ENCODE results near the gene KCTD11. TPM values are rescaled to one million over a fixed set of nuclear protein-coding genes. Genes with fewer than 3 reads are reported as not detected.

KCTD11 gene
- total RNA-seq (2022) = 5.1 and 5.4 TPM in 2 replicates
- Bru-seq, nascent RNA = percentile 52 among the genes with signal in this experiment
- percentile 67 among the genes with signal in this experiment for BruChase-seq, experiment 1, labeled RNA remaining after a 2-hour chase
- BruChase-seq, experiment 2, labeled RNA remaining after a 6-hour chase = percentile 55 among the genes with signal in this experiment
- long read RNA-seq, partial matches to known transcripts = 0 of 3 reads
- long read RNA-seq, other reads (novel, unspliced or antisense) = 0 of 3 reads

DNA sequence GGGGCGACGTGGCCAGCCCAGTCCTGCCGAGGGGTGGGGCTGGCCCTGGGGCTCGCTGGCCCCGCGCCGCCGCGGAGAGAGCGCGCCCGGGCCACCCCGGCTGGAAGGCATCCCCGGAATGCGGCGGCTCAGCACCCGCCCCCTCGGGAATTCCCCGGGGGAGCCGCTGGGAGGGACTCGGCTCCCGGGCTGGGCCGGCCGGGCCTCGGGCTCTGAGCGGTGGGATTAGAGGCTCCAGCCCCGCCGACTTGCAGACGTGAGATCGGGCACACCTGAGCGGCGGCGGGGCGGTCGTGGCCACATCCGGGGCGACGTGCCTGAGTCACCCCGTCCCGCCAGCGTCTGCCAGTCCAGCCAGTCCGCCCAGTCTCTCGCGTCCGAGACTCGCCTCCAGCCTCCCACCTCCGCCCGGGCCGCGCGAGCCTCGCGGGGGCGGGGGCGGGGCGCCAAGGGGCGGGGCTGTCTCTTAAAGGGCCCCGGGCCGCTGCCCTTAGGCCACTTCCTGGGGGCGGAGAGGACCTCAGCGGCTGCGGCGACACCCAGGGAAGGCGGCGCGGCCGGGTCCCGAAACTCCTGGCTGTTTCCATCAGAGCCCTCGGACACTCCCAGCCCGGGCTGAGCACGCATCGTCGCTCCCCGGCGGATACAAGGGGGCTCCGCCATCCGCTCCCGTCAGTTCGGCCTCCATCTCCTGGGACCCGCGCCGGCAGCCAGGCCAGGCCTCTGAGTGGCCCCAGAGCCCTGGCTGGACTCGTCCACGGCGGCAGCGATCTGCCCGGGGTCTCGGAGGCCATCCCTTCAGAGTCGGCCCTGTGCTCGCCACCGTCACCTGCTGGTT is at the start of gene KCTD11:
Gene KCTD11 (plus strand): TSS at position 498 of the 838 bp plus-strand sequence.
- intact Hi-C loops (cut with micrococcal nuclease; ENCODE audit: unreplicated experiment) = loop anchor here (2.0 to 5.0 kb wide), 2 partner anchors 53 to 125 kb away; partner anchors contain the start of genes TMEM256 and ZBTB4
- H3K4me1 Mint-ChIP-seq (ENCODE audit: low read depth, unreplicated experiment) = peaks cover 11% of the 10 kb centered on the region
- no TSS peak for BruUV-seq (replicated peaks)

DNA sequence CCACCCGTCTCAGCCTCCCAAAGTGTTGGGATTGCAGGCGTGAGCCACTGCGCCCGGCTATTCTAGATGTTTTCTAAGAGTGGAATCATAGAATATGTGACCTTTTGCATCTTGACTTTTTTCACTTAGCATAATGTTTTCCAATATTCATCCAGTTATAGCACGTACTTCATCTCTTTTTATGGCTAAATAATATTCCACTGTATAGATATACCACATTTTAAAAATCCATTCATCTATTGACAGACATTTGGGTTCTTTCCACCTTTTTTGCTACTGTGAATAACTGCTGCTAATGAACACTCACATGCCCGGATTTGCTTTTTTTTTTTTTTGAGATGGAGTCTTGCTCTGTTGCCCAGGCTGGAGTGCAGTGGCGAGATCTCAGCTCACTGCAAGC is 47.8 kb upstream of the KCTD11 start:
- CTCF ChIA-PET = no interaction called here

More for the DNA sequence above, at the start of gene KCTD11:
- DNase-seq = peak; percentile 88 to 90
- no peaks in the 10 kb centered on the region for H3K36me3 ChIP-seq (ENCODE audit: control insufficient read depth, insufficient read depth, low read length)
- H3K4me1 ChIP-seq = peaks cover 3% of the 10 kb centered on the region; the same call in 1 of the 2 replicates
- CTCF ChIA-PET = no interaction called here
- H3K4me3 ChIP-seq (ENCODE audit: low read depth, low read length) = peak within 1 kb of the TSS; percentile 63
- no peaks in the 10 kb centered on the region for H3K9me3 ChIP-seq
- Mint-ChIP-seq H3K27ac (ENCODE audit: unreplicated experiment) (peak within 1 kb of the TSS; percentile 88), H3K27me3 (ENCODE audit: insufficient read depth, unreplicated experiment) (no peaks in the 10 kb centered on the region), H3K4me3 (ENCODE audit: unreplicated experiment) (peak within 1 kb of the TSS; percentile 83), H3K9me3 (ENCODE audit: unreplicated experiment) (no peaks in the 10 kb centered on the region), H3K36me3 (ENCODE audit: insufficient read depth, unreplicated experiment) (peaks cover 5% of the 10 kb centered on the region)
- H3K27me3 ChIP-seq (replicated peaks; ENCODE audit: control insufficient read depth, insufficient read depth, low read length) = no peaks in the 10 kb centered on the region
- POLR2A ChIA-PET = interaction anchor here (0.6 to 1.0 kb wide), 2 partner anchors 22 to 65 kb away, joined by 3 to 15 read pairs; no protein-coding TSS in a partner anchor
- TF ChIP-seq, protein P1, sequence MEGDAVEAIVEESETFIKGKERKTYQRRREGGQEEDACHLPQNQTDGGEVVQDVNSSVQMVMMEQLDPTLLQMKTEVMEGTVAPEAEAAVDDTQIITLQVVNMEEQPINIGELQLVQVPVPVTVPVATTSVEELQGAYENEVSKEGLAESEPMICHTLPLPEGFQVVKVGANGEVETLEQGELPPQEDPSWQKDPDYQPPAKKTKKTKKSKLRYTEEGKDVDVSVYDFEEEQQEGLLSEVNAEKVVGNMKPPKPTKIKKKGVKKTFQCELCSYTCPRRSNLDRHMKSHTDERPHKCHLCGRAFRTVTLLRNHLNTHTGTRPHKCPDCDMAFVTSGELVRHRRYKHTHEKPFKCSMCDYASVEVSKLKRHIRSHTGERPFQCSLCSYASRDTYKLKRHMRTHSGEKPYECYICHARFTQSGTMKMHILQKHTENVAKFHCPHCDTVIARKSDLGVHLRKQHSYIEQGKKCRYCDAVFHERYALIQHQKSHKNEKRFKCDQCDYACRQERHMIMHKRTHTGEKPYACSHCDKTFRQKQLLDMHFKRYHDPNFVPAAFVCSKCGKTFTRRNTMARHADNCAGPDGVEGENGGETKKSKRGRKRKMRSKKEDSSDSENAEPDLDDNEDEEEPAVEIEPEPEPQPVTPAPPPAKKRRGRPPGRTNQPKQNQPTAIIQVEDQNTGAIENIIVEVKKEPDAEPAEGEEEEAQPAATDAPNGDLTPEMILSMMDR (IDR thresholded peaks at IDR 0.05; ENCODE audit: insufficient read depth in 1 of 2, low read depth in 1 of 2, low read length in 1 of 2, severe bottlenecking in 1 of 2, unreplicated experiment in 1 of 2) = peak in 1 of 2 experiments; percentile 37

More for the DNA sequence above, 47.8 kb upstream of the KCTD11 start:
- Mint-ChIP-seq H3K9me3 (ENCODE audit: unreplicated experiment) (no peaks in the 10 kb centered on the region), H3K4me3 (ENCODE audit: unreplicated experiment) (no peak overlapping the region), H3K4me1 (ENCODE audit: low read depth, unreplicated experiment) (no peaks in the 10 kb centered on the region), H3K36me3 (ENCODE audit: insufficient read depth, unreplicated experiment) (peaks cover 24% of the 10 kb centered on the region), H3K27ac (ENCODE audit: unreplicated experiment) (no peak overlapping the region), H3K27me3 (ENCODE audit: insufficient read depth, unreplicated experiment) (no peaks in the 10 kb centered on the region)
- Histone ChIP-seq H3K36me3 (ENCODE audit: control insufficient read depth, insufficient read depth, low read length) (no peaks in the 10 kb centered on the region), H3K27me3 (replicated peaks; ENCODE audit: control insufficient read depth, insufficient read depth, low read length) (no peaks in the 10 kb centered on the region), H3K4me1 (no peaks in the 10 kb centered on the region; the same call in 1 of the 2 replicates), H3K9me3 (no peaks in the 10 kb centered on the region), H3K4me3 (ENCODE audit: low read depth, low read length) (no peak overlapping the region)
- TF ChIP-seq, protein P1 (IDR thresholded peaks at IDR 0.05; ENCODE audit: insufficient read depth in 1 of 2, low read depth in 1 of 2, low read length in 1 of 2, severe bottlenecking in 1 of 2, unreplicated experiment in 1 of 2) = no peak
- BruUV-seq (replicated peaks) = no TSS peak
- no peak for DNase-seq
- POLR2A ChIA-PET = no interaction called here
- intact Hi-C loops (cut with micrococcal nuclease; ENCODE audit: unreplicated experiment) = no loop called here

All from Caco-2 (cell line).